HG02610 (cell line): ENCODE measurements around the gene EVX1.

Source experiments
- ATAC-seq: cut with Tn5 transposase; IDR thresholded peaks from one replicate; pipeline ENCODE4 v1.9.1; 2021; ENCODE audit warnings: mild to moderate bottlenecking, moderate library complexity; ENCODE audit not compliant: unreplicated experiment

Gene EVX1

GRCh38 chr7:27204851-27205322 lies 37.7 kb upstream of the EVX1 start:
- no peak for ATAC-seq

- ATAC-seq: no peak
Observed at GRCh38 chr7:27205325-27206280, 37.0 kb upstream of the EVX1 start.

GRCh38 chr7:27207348-27207985 lies 35.1 kb upstream of the EVX1 start:
- no peak for ATAC-seq

GRCh38 chr7:27208998-27209397 lies 33.6 kb upstream of the EVX1 start:
- no peak for ATAC-seq

GRCh38 chr7:27209933-27210440 lies 32.6 kb upstream of the EVX1 start:
- ATAC-seq: no peak

- ATAC-seq: no peak
Observed at GRCh38 chr7:27210441-27211083, 32.0 kb upstream of the EVX1 start.

- ATAC-seq: no peak
Observed at GRCh38 chr7:27211084-27211446, 31.5 kb upstream of the EVX1 start.

GRCh38 chr7:27211764-27212204 lies 30.8 kb upstream of the EVX1 start:
- ATAC-seq: no peak

GRCh38 chr7:27212497-27213432 lies 29.8 kb upstream of the EVX1 start:
- ATAC-seq: no peak

GRCh38 chr7:27213433-27214238 lies 29.0 kb upstream of the EVX1 start:
- no peak for ATAC-seq

- ATAC-seq: no peak
Observed at GRCh38 chr7:27214239-27214950, 28.2 kb upstream of the EVX1 start.

- ATAC-seq: no peak
Observed at GRCh38 chr7:27215356-27215755, 27.2 kb upstream of the EVX1 start.

- ATAC-seq: no peak
Observed at GRCh38 chr7:27217951-27218350, 24.7 kb upstream of the EVX1 start.

GRCh38 chr7:27219821-27220220 lies 22.8 kb upstream of the EVX1 start:
- no peak for ATAC-seq

GRCh38 chr7:27220440-27220955 lies 22.1 kb upstream of the EVX1 start:
- ATAC-seq: no peak

GRCh38 chr7:27221201-27221797 lies 21.3 kb upstream of the EVX1 start:
- ATAC-seq: peak; percentile 45

GRCh38 chr7:27223941-27224575 lies 18.5 kb upstream of the EVX1 start:
- no peak for ATAC-seq
